DMS153 treated with DMSO at 0.1 percent for 48 hours (cell line): ENCODE data around the gene GPR18.
A peak's percentile ranks its signal among the peaks of the same experiment; 100 is the strongest.
"Not testable (repeated sequence)": the region's sequence is repeated elsewhere in the genome, so short reads cannot be mapped to it uniquely, and the experiment has no call there.

Experiments
- DNase-seq: peaks from one replicate; lab custom pipeline; 2025; ENCODE audit not compliant: unreplicated experiment; lab: John Stamatoyannopoulos, UW

GPR18 gene

DNA sequence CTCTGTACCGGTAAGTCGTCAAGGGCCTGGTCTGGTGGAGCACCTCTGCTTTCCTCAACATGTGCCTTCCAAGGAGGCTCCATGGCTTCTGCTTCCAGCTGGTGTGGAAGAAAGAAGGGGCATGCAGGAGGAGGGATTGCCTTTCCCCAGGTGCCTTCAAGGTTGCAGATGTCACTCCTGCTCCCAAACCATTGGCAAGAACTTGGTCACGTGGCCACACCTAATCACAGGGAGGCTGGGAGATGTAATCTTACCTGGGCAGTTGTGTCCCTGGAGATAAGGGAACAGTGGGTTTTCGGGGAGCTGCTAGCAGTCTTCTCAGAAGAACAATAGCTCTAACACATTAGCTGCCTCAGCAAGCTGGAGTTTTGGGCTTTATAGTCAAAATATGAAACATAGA, 9.7 kb upstream of the GPR18 start:
- no peak for DNase-seq

DNA sequence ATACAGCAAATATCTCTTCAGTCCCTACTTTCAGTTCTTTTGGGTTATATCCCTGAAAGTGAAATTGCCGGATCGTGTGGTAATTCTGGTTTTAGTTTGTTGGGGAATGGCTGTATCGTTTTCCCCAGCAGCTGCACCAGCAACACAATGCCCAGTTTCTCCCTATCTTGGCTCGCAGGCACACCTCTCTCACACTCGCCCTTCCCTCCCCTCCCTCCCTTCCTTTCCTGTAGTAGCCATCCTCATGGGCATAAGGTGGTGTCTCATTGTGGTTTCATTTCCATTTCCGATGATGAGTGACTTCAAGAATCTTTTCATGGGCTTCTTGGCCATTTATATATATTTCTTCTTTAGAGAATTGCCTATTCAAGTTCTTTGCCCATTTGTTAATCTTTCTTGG, 8.6 kb upstream of the GPR18 start:
- DNase-seq, result no peak

DNA sequence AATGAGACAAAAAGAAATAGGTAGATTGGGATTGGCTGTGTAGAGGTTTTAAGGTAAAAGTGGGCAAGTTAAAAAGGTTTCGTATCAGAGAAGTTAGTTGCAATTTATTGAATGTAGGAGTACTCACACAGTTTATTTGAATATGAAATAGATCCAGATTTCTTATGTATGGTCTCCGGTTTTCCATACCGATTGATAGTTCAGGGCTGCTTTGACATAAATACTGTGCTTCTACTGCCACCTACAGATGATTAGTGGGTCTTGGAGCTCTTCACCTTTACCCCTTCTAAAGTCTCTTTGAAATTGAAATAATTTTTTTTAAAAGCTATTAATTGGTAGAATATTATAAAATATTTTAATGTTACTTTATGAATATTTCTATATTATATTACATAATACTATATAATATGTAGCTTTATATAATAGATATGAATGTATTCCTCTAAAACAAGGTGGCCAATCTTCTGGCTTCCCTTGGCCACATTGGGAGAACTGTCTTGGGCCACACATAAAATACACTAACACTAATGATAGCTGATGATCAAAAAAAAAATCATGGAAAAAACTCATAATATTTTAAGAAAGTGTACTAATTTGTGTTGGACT, 7.7 kb upstream of the GPR18 start:
- peak; percentile 7 for DNase-seq

DNA sequence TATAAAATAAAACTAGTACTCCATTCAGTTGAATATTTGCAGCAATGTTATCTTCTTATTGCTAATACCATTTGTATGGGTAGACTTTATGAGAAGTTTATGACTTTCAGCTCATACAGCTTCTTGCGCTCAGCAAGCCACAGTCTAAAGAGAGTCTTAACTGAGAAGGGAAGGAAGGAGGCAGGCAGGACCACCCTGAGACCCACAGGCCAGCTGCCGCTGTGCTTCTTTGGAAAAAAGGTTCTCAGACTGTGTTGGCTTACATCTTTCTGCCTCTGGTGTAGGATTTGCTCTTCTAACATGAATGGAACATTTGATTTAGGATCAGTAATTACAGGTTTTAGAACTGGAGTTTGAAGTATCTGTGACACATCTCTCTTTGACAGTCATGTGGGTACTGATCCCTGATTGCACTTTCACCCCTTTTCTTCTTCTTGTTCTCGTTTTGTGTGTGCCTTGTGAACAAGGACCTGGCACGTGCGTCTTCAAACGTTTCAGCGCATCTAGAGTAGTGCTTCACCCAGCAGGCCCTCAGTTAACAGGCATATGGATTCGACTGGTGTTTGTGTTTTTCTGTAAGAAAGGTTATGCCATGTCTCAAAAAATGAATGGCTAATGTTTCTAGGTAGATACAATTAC, 7.1 kb upstream of the GPR18 start:
- no peak for DNase-seq

DNA sequence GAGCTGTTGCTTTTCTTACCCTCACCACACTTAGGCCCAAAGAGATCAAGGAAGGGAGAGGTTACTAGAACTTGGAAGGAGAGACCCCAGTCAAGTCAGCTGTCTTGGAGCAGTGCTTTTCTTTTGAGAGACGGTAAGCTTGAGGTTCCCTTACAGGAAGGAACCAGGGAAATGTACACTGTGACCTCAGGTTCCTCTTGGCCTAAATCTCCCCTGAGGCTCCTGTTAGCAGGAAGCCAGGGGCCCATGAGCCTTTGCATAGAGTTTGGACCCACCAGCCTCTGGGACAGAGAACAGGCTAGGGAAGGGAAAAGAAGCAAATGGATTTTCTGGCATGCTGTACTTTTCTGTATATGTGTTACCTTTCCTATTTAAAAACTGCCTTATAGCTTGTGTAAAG, 5.9 kb upstream of the GPR18 start:
- DNase-seq, result no peak

DNA sequence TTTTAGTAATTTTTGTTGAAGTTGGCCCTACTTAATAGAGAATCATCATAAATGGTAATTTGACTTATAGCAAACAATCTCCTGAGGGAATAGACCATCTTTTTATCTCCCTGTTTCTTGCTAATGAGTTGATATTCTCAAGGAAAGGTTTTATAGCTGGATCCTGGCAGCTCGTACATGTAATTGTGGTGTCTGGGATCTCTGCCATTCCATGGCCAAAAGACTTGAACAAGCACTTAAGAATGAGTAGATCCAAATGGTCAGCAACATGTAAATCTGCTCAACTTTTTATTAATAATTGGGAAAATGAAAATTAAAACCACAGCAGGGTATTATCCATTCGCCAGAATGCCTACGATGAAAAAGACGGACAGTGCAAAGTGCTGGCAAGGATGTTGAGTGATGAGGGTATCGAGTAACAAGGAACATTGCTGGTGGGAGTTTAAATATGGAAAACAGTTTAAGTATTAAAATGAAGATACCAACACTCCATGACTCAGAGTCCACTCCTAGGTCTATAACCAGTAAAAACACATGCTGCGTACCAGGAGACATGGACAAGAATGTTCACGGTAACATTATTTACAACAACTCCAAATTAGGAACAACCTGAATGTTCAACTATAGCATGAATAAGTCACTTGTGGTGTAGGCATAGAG, 5.1 kb upstream of the GPR18 start:
- no peak for DNase-seq

DNA sequence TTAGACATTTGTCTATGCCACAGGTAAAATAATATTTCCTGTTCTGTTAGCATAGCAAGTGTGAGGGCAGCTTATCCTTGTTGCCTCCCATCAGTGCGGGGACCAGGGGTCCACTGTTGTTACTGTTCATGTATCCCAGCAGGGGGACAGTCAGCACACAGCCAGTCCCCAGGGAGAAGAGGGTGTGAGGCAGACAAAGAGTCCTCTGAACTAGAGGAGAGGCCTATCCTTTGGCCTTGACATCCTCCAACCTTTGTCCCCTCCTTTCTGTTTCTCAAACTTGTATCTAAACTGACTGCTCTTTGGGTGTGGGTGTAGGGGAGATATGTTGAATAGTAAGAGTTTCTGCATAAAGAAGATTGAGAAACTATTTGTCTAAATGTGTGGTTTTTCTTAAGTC, 2.9 kb upstream of the GPR18 start:
- DNase-seq, result no peak

DNA sequence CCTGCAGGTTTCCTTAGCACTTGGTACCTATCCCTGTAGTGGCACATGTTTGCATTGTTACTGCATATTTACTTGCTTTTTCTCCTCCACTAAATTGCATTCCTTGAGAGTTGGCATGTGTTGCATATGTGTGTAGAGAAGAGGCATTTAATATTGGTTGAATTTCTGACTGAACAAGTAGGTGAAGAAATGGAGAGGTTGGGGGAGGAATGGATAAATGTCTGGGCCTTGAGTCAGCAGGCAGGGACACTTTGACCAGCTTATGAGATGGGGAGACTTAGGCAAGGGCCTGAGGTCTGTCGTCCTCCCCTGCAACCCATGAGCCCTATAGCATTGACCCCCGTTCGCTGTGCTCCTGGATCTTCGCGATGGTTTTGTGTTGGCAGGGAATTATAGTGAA, 2.0 kb upstream of the GPR18 start:
- no peak for DNase-seq

DNA sequence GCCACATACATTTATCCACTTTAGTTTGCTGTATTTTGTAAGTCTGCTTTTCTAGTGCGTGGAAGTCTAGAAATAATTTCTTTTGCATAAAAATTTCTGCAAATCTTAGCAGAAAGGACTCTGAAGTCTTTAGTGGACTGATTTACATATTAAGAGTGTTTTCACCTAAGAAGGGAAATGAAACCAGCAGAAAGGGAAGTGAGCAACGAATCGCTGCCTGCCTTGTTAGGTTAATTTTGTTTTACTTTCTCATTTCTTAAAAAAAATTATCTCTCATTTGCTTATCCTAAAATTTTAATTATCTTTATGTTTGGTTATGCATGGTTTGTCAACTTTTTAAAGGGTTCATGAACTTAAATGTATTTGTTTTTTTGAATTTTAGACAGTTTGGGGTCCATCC, 767 bp upstream of the GPR18 start:
- no peak for DNase-seq

DNA sequence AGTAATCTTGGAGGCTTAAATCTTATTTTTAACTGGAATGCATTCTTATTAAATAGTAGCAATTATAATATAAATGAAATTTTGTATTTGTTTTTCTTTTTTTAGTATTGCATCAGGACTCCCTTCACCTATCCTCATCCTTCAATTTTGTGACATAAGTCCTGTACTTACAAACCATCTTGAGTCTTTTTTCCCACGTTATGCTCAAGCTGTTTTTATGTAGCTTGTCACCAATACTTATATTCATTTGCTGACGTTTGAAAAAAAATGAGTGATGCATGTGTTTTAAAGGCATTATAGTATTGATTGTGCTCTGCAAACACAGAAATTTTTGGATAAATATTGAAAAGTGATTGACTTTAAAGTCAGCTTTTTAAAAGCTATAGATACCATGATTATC, 888 bp downstream of the GPR18 start:
- no peak for DNase-seq

DNA sequence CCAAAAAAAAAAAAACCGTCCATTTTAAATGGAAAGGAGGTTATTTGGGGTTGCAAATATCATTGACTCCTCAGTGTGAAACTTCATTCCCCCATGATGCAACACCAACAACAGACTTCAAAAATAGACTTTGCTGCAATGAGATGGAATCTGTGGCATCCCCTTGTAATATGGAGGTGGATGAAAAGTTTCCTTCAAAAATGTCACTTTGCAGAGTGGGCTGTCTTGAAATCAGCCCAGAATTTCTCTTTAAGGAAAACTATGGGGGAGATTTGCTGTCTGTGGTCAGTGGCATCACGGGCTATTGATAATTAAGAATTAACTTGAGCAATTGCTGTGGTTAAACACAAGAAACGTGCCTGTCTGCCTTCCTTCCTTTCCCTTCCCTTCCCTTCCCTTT, 1.5 kb downstream of the GPR18 start:
- no peak for DNase-seq

DNA sequence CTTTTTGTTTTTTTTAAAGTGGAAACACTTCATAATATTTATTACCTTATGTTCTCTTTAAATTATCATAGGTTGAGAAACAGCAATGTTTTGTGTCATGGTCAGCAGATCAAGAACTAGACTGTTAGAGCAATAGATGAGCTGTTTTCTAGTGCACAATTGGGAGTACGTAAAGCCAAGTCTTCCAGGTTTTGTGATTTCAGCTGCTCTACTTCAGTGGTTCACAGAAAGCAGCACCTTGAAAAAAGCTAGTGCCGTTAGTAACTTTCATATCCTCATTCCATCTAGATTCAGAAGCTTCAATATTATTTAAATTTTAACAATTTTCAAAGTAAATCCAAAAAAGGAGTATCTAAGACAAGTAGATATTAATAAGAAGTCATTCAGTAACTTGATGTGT, 1.9 kb downstream of the GPR18 start:
- DNase-seq, result no peak

DNA sequence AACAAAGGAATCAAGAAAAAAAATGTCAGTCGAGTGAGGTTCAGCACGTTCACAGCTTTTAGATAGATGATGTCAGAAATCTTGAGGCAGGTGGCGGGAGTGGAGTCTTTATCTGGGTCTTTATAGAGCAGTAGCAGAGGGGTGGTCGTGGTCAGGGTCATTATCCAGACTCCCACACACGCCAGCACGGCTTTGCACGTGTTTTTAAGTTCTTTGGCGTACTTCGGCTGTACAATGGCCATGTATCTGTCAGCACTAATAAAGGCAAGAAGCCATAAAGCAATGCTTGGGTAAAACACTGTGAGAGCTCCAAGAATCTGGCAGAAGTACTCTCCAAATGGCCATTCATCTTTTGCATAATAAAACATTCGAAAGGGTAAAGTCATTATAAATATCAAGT, 2.9 kb downstream of the GPR18 start:
- DNase-seq, result no peak

DNA sequence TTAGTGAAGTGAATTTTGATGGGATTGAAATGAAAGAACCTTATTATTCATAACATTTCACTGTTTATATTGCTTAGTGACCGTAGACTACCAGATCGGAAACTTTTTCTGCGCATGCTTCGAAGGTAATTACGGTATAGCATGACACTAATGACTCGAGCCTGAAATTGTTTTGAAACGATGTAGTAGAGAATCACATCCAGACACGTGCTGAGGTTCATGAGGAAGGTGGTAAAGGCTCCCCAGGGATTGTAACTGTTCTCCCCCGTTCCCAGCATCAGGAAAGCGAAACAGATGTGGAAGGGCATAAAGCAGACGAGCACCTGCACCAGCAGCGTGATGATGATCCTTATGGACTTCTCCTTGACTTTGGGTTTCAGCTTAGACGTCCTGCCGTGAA, 3.3 kb downstream of the GPR18 start:
- DNase-seq, result no peak

DNA sequence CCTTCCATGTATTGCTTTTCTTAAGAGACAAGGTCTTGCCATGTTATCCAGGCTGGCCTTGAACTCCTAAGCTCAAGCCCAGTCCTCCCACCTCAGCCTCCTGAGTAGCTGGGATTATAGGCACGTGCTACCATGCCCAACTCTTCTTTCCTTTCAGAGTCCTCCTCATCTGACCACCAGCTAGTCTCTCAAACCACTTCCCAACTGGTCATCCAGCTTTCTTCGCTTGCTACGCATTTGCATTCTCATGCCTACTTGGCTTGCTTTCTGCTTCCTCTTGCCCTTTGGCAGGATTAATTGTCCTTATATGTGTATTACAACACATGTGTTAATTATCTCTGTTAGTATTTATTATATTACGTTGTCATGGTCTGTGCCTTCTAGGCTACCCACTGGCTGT, 6.3 kb downstream of the GPR18 start:
- DNase-seq, result no peak

DNA sequence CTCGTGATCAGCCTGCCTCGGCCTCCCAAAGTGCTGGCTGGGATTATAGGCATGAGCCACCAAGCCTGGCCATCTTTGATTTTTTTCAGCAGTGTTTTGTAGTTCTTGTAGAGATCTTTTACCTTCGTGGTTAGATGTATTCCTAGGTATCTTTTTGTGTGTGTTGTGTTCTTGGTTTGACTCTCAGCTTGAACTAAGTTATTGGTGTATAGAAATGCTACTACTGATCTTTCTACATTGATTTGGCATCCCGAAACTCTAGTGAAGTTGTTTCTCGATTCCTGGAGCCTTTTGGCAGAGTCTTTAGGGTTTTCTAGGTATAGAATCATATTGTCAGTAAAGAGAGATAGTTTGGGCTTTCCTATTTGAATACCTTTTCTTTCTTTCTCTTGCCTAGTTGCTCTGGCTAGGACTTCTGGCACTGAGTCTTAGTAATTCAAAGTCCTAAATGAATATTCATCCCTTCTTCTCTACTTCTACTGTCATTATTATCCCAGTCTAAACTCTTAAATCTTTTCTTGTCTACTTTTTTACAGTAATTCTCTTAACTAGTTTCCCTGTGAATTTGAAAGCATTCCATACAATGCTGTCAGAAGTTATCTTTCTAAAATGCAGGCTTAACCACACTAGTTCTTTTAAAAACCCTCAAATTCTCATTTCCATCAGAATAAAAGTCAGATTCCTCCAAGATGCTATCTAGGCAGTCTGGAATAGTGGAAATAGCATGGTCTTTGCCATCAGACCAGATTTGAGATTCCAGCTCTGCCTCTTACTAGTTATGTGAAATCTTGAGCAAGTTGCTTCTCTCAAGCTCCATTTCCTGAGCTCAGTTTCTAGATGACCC, 7.0 kb downstream of the GPR18 start:
- no peak for DNase-seq

DNA sequence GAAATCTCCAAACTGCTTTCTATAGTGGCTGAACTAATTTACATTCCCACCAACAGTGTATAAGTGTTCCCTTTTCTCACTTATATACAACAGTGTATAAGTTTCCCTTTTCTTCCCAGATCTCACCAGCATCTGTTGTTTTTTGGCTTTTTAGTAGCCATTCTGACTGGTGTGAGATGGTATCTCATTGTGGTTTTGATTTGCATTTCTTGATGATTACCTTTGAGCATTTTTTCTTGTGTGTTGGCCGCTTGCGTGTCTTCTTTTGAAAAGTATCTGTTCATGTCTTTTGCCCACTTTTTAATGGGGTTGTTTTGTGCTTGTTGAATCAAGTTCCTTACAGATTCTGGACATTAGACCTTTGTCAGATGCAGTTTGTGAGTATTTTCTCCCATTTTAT, 8.6 kb downstream of the GPR18 start:
- DNase-seq, result not testable (repeated sequence)

DNA sequence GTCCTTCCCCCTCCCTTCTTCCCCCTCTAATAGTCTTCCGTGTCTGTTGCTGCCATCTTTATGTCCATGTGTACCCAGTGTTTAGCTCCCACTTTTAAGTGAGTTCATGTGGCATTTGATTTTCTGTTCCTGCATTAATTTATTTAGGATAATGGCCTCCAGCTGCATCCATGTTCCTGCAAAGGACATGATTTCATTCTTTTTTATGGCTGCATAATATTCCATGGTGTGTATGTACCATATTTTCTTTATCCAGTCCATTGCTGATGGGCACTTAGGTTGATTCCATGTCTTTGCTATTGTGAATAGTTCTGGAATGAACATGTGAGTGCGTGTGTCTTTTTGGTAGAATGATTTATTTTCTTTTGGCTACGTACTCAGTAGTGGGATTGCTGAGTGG, 9.0 kb downstream of the GPR18 start:
- DNase-seq, result not testable (repeated sequence)

DNA sequence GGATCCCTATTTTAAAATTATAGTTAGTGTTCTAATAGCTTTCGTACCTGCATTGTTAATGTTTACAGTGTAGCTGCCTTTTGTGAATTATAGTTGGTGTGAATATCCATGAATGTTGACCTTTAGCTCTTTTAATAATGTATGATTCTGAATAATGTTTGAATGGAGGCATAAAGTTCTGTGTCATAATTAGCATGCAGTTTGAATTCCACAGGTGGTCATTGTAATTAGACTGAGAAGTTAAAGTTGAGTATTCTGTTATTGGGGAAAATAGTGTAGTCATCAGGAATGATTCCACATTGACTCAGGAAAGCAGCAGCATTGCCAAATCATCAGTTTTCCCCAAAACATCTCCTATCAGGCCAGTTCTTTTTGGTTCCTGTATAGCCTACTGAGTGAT, 12.1 kb downstream of the GPR18 start:
- DNase-seq, result no peak

DNA sequence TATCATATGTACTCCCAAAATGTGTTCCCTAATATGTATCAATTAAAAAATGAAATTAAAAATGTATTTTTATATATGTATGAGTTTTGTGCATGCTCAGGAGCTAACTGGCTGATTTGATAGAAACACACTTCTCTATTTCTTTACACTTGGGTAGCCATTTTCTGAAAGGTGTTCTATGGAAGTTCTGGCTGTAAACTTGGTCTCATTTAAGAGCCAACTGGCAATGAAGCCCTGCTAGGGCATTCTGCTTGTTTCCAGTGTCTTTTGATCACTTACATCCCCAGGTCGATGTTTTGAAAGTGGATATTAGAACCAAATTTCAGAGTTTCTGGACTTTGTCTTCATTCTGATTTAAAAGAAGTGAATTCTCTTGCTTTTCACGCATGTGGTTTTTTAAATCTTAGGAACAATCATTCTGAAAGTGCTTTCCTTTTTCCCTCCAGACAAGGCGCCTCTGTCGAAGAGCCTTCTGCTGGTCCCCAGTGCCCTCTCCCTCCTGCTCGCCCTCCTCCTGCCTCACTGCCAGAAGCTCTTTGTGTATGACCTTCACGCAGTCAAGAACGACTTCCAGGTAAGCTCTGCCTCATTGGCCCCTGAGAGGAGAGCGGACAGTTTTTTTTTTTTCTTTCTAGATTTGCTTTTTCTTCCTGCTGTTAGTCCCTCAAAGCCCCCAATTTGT, 20.1 kb downstream of the GPR18 start:
- DNase-seq, result no peak

DNA sequence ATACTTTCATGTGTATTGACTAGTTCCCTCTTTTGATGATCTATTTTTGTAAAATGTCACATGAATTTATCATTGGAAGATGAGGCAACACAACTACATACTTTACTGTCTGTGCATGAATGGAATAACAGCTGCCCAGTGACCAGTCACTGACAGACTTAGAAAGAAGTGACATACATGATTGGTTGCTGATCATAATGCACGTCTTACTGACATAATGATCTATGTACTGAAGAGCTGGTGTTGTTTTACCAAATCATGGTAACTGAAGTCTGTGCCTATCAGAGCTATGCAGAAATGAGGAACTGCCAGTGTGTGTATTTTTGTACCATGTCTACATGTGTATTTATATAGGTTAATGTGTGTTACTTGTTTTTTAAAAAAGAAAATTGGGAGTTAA, 26.5 kb downstream of the GPR18 start:
- DNase-seq, result no peak
